Natural killer cell (primary cell): ENCODE data around the gene GNG12. TPM values are rescaled to one million over a fixed set of nuclear protein-coding genes. Genes with fewer than 3 reads are reported as not detected.

Experiments used
- ATAC-seq, 3 donors: fragments of 150-1000 bp in 2 of 3; fragments of 200-7000 bp in 1 of 3; cut with Tn5 transposase; 1 replicate in 1 of 3; 2 replicates in 2 of 3; pipeline ENCODE4 v1.10.0; 2021; ENCODE audit warnings: mild to moderate bottlenecking in 2 of 3, moderate library complexity in 2 of 3
- DNase-seq, 2 donors: peaks; one replicate each; pipeline versions ENCODE4 v3.0.0 to v3.0.0-alpha.2; 2013 to 2021; ENCODE audit warnings: mixed read lengths in 1 of 2
- H3K27ac ChIP-seq: one replicate; pipeline ENCODE4 v1.5.1; 2013; ENCODE audit warnings: mild to moderate bottlenecking, low read length
- H3K27me3 ChIP-seq: one replicate; pipeline ENCODE4 v1.6.1; 2013; ENCODE audit warnings: low read length; ENCODE audit not compliant: control insufficient read depth, insufficient read depth
- H3K36me3 ChIP-seq: one replicate; pipeline ENCODE4 v1.6.1; 2013; ENCODE audit warnings: low read length; ENCODE audit not compliant: control insufficient read depth, insufficient read depth
- H3K4me1 ChIP-seq: one replicate; pipeline ENCODE4 v1.6.1; 2013; ENCODE audit warnings: low read length; ENCODE audit not compliant: control insufficient read depth, insufficient read depth
- H3K4me3 ChIP-seq: one replicate; pipeline ENCODE4 v1.5.1; 2013; ENCODE audit warnings: low read length
- H3K9me3 ChIP-seq: one replicate; pipeline ENCODE4 v1.6.1; 2013; ENCODE audit warnings: low read length; ENCODE audit not compliant: control insufficient read depth, insufficient read depth
- H3K27ac Mint-ChIP-seq, 2 donors: one replicate each; pipeline ENCODE4 v1.8.0; 2022; ENCODE audit warnings: mild to moderate bottlenecking in 2 of 2, mixed read lengths in 2 of 2, moderate library complexity in 1 of 2
- H3K27me3 Mint-ChIP-seq, 2 donors: one replicate each; pipeline ENCODE4 v1.8.0; 2022; ENCODE audit warnings: low read depth in 2 of 2, mixed read lengths in 2 of 2
- H3K36me3 Mint-ChIP-seq: one replicate; pipeline ENCODE4 v1.8.0; 2022; ENCODE audit warnings: mixed read lengths
- H3K4me1 Mint-ChIP-seq, 2 donors: one replicate each; pipeline ENCODE4 v1.8.0; 2022; ENCODE audit warnings: mixed read lengths in 2 of 2
- H3K4me3 Mint-ChIP-seq: one replicate; pipeline ENCODE4 v1.8.0; 2022; ENCODE audit warnings: mild to moderate bottlenecking, moderate library complexity, mixed read lengths
- H3K9me3 Mint-ChIP-seq, 2 donors: one replicate each; pipeline ENCODE4 v1.8.0; 2022; ENCODE audit warnings: mixed read lengths in 2 of 2
- WGBS: methylation state at CpG from one replicate; pipeline ENCODE4 v1.1.7; 2013; ENCODE audit warnings: missing lambda C conversion rate; ENCODE audit not compliant: insufficient coverage; 5-methylcytosine and 5-hydroxymethylcytosine counted together
- intact Hi-C: fragments of 100-400 bp; cut with micrococcal nuclease; formaldehyde crosslinking; loops from one replicate; pipeline ENCODE4 v1.14.2; 2022
- total RNA-seq, 4 donors: library from RNA; stranded (reverse); fragments of 120-200 nt in 1 of 4; gene quantifications; one replicate each; pipeline versions ENCODE4 v1.2.3 to v1.2.4, GENCODE V29; 2013 to 2022
- TF ChIP-seq, protein P1 (sequence below): fragments of 200-600 bp; IDR thresholded peaks from one replicate; pipeline ENCODE4 v1.8.0; 2022; ENCODE audit warnings: antibody characterized with exemption

GNG12 gene
- total RNA-seq, 3 donors from 2014 or later (not counting 1 experiment from before 2014, with no cell fraction given): not detected

DNA sequence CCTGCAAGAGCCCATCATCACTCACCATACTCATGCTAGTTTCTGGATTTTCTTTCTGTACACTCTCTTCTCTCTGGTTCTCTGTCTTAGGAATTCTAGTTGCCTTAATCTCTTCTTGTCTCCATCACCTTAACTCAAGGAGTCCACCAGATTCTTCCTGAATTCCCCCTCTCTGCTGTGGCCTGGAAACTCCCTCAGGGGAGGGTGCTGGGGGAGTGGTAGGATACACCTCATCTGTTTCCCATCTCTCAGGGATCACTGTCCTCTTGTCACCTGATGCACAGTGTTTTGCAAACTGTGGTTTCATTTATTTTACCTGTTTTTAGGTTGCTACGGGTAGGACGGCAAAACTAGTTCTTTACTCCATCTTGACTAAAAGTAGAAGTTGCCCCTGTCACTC, 6.6 kb upstream of the GNG12 start:
- Mint-ChIP-seq H3K4me1 (no peaks in the 10 kb centered on the region), H3K27me3 (peaks cover 31 to 60% of the 10 kb centered on the region in 2 donors), H3K9me3 (no peaks in the 10 kb centered on the region), H3K4me3 (no peak overlapping the region), H3K27ac (no peak overlapping the region), H3K36me3 (no peaks in the 10 kb centered on the region)
- Histone ChIP-seq H3K27ac (no peak overlapping the region), H3K4me3 (no peak overlapping the region), H3K9me3 (no peaks in the 10 kb centered on the region), H3K4me1 (no peaks in the 10 kb centered on the region), H3K36me3 (no peaks in the 10 kb centered on the region), H3K27me3 (peaks cover 8% of the 10 kb centered on the region)
- intact Hi-C loops: no loop called here
- no peak for DNase-seq
- ATAC-seq: no peak
- no CpG with 5 or more reads among the region's 2 CpGs for WGBS
- TF ChIP-seq, protein P1, sequence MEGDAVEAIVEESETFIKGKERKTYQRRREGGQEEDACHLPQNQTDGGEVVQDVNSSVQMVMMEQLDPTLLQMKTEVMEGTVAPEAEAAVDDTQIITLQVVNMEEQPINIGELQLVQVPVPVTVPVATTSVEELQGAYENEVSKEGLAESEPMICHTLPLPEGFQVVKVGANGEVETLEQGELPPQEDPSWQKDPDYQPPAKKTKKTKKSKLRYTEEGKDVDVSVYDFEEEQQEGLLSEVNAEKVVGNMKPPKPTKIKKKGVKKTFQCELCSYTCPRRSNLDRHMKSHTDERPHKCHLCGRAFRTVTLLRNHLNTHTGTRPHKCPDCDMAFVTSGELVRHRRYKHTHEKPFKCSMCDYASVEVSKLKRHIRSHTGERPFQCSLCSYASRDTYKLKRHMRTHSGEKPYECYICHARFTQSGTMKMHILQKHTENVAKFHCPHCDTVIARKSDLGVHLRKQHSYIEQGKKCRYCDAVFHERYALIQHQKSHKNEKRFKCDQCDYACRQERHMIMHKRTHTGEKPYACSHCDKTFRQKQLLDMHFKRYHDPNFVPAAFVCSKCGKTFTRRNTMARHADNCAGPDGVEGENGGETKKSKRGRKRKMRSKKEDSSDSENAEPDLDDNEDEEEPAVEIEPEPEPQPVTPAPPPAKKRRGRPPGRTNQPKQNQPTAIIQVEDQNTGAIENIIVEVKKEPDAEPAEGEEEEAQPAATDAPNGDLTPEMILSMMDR: no peak

DNA sequence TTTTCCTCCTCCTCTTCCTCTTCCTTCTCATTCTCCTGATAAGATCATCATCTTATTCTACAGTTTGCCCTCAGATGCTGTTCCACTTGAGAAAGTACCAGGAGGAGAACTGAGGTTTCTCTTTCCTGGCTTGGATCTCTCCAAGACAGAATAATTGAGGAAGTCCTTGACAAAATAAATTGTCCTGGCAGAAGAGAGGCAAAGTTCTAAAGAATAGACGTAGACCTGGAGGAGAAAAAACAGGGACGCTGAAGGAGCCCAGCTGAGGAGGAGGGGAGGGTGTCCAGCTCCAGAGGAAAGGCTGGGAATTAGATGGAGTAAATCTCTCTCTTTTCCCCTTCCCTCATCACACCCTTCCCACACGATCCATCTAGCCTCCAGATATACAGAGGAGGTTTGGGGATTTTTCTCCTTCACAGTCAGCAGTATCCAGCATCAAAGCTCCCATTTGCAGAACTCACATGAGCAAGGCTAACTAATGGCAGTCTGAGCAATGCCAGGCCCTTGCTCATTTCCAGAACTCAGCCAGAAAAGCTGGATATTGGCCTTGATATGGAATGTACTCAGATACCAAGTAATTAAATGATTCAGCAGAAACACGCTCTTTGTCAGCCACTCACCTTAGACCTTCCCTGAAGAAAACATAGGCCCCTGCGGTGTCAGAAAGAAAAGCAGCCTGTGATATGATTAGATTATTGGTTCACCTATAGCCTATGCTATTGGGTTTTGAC, 5.1 kb upstream of the GNG12 start:
- H3K27ac Mint-ChIP-seq: no peak overlapping the region
- H3K4me1 Mint-ChIP-seq: peaks cover 0 to 13% of the 10 kb centered on the region in 2 donors
- Histone ChIP-seq H3K4me3 (no peak overlapping the region), H3K27ac (no peak overlapping the region), H3K4me1 (peaks cover 5% of the 10 kb centered on the region), H3K27me3 (peaks cover 15% of the 10 kb centered on the region), H3K9me3 (no peaks in the 10 kb centered on the region), H3K36me3 (no peaks in the 10 kb centered on the region)
- peaks cover 42 to 73% of the 10 kb centered on the region in 2 donors for H3K27me3 Mint-ChIP-seq
- intact Hi-C loops: no loop called here
- no peak overlapping the region for H3K4me3 Mint-ChIP-seq
- ATAC-seq (no peak), DNase-seq (no peak)
- no peaks in the 10 kb centered on the region for H3K36me3 Mint-ChIP-seq
- H3K9me3 Mint-ChIP-seq: no peaks in the 10 kb centered on the region
- WGBS: 49% methylated on average over 5 of the region's 5 CpGs
- TF ChIP-seq, protein P1: no peak

DNA sequence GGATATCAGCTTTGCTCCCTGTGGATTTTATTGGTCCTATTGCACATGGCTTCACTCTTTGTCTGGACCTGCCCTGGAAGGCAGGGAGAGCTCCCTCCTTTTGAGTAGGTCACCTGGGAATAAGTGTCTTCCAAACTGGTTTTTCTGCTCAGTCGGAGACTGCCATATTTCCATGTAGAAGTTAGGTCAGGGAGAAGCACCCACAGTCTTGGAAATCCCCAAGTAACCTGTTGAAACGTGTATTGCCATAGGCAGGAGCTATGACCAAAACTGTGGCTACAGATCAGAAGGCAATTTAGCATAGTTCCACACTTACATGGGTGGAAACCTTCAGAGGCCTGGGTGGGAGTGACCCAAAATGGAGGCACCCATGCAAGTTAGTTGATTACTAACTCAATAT, 3.5 kb upstream of the GNG12 start:
- whole genome bisulfite sequencing: 64% methylated on average over 2 of the region's 2 CpGs
- Histone ChIP-seq H3K4me1 (peaks cover 16% of the 10 kb centered on the region), H3K36me3 (no peaks in the 10 kb centered on the region), H3K27me3 (peaks cover 26% of the 10 kb centered on the region), H3K9me3 (no peaks in the 10 kb centered on the region), H3K27ac (no peak overlapping the region), H3K4me3 (no peak overlapping the region)
- Mint-ChIP-seq H3K4me3 (no peak overlapping the region), H3K4me1 (peaks cover 7 to 23% of the 10 kb centered on the region in 2 donors), H3K9me3 (no peaks in the 10 kb centered on the region), H3K27ac (no peak overlapping the region), H3K36me3 (no peaks in the 10 kb centered on the region), H3K27me3 (peaks cover 50 to 71% of the 10 kb centered on the region in 2 donors)
- no peak for ATAC-seq
- TF ChIP-seq, protein P1: no peak
- no peak for DNase-seq
- intact Hi-C loops: no loop called here
